GM06990 (cell line): Measurements from ENCODE around the gene RFX4.

Source experiments
- DNase-seq: peaks from one replicate; pipeline ENCODE4 v3.0.0-alpha.2; 2011; ENCODE audit not compliant: insufficient read length; ENCODE audit errors: extremely low read depth
- H3K27me3 ChIP-seq: replicated peaks from 2 replicates; pipeline ENCODE4 v1.6.0; 2011; ENCODE audit warnings: low read length; ENCODE audit not compliant: control insufficient read depth, insufficient read depth
- H3K36me3 ChIP-seq: 2 replicates; pipeline ENCODE4 v1.5.1; 2011; ENCODE audit warnings: low read length; ENCODE audit not compliant: control insufficient read depth, insufficient read depth
- H3K4me3 ChIP-seq: replicated peaks from 2 replicates; pipeline ENCODE4 v1.5.1; 2011; ENCODE audit warnings: low read depth, mild to moderate bottlenecking, control low read depth, low read length
- TF ChIP-seq, protein P1 (sequence below): IDR thresholded peaks from 2 replicates; pipeline ENCODE4 v1.5.1; 2011; ENCODE audit warnings: low read length, control low read depth, mild to moderate bottlenecking, inconsistent platforms; ENCODE audit not compliant: insufficient read depth, poor library complexity, severe bottlenecking

Gene RFX4

DNA sequence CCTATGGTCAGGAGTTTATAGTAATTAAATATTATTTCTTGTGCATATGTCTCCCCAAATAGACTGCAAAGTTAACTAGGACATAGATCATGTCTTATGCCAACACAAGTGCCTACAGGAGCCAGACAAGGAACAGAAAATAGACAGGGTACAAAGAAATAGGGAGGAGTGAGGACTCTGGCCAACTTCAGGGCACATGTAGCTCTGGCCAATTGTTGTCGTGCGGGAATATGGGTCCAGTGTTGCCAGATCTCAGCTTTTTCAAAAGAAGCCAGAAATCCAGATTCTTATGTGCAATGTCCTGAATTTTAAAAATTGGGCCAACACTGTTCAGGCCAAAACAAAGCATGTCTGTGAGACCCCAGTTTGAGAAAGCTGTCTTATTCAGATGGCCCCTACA lies 68.7 kb downstream of the RFX4 start:
- no peak for DNase-seq
- TF ChIP-seq, protein P1, sequence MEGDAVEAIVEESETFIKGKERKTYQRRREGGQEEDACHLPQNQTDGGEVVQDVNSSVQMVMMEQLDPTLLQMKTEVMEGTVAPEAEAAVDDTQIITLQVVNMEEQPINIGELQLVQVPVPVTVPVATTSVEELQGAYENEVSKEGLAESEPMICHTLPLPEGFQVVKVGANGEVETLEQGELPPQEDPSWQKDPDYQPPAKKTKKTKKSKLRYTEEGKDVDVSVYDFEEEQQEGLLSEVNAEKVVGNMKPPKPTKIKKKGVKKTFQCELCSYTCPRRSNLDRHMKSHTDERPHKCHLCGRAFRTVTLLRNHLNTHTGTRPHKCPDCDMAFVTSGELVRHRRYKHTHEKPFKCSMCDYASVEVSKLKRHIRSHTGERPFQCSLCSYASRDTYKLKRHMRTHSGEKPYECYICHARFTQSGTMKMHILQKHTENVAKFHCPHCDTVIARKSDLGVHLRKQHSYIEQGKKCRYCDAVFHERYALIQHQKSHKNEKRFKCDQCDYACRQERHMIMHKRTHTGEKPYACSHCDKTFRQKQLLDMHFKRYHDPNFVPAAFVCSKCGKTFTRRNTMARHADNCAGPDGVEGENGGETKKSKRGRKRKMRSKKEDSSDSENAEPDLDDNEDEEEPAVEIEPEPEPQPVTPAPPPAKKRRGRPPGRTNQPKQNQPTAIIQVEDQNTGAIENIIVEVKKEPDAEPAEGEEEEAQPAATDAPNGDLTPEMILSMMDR: no peak
- Histone ChIP-seq H3K27me3 (no peaks in the 10 kb centered on the region), H3K36me3 (no peaks in the 10 kb centered on the region), H3K4me3 (no peak overlapping the region)

GRCh38 chr12:106652510-106653015 lies 69.8 kb downstream of the RFX4 start:
- no peaks in the 10 kb centered on the region for H3K36me3 ChIP-seq
- TF ChIP-seq, protein P1: no peak
- no peaks in the 10 kb centered on the region for H3K27me3 ChIP-seq
- DNase-seq: no peak
- H3K4me3 ChIP-seq: no peak overlapping the region

- no peak overlapping the region for H3K4me3 ChIP-seq
- H3K36me3 ChIP-seq: no peaks in the 10 kb centered on the region
- no peaks in the 10 kb centered on the region for H3K27me3 ChIP-seq
- TF ChIP-seq, protein P1: no peak
- no peak for DNase-seq
Measured at GRCh38 chr12:106655577-106655976, 72.8 kb downstream of the RFX4 start.

GRCh38 chr12:106657488-106657887 lies 74.7 kb downstream of the RFX4 start:
- TF ChIP-seq, protein P1: no peak
- DNase-seq: no peak
- Histone ChIP-seq H3K4me3 (no peak overlapping the region), H3K36me3 (no peaks in the 10 kb centered on the region), H3K27me3 (no peaks in the 10 kb centered on the region)

GRCh38 chr12:106663385-106663784 lies 80.6 kb downstream of the RFX4 start:
- DNase-seq: no peak
- Histone ChIP-seq H3K4me3 (no peak overlapping the region), H3K27me3 (no peaks in the 10 kb centered on the region), H3K36me3 (no peaks in the 10 kb centered on the region)
- TF ChIP-seq, protein P1: no peak

GRCh38 chr12:106669216-106669615 lies 86.4 kb downstream of the RFX4 start:
- Histone ChIP-seq H3K4me3 (no peak overlapping the region), H3K27me3 (no peaks in the 10 kb centered on the region), H3K36me3 (no peaks in the 10 kb centered on the region)
- DNase-seq: no peak
- TF ChIP-seq, protein P1: no peak
